Astrocyte of the spinal cord (primary cell): ENCODE measurements around the gene HOXC13.

ENCODE experiments used
- DNase-seq: peaks from one replicate; pipeline ENCODE4 v3.0.0; 2011; ENCODE audit warnings: low read depth, low spot score
- H3K4me3 ChIP-seq: 2 replicates; pipeline ENCODE4 v1.5.1; 2011; ENCODE audit warnings: low read depth, mild to moderate bottlenecking, low read length, moderate library complexity
- in situ Hi-C: cut with HindIII; loops from 2 replicates; pipeline ENCODE4 v1.10.0; 2017; ENCODE audit warnings: low sequenced_read_pairs
- TF ChIP-seq, protein P1 (sequence below): IDR thresholded peaks from 2 replicates; pipeline ENCODE4 v1.5.1; 2012; ENCODE audit warnings: low read depth, mild to moderate bottlenecking, low read length, inconsistent platforms

Gene HOXC13

DNA sequence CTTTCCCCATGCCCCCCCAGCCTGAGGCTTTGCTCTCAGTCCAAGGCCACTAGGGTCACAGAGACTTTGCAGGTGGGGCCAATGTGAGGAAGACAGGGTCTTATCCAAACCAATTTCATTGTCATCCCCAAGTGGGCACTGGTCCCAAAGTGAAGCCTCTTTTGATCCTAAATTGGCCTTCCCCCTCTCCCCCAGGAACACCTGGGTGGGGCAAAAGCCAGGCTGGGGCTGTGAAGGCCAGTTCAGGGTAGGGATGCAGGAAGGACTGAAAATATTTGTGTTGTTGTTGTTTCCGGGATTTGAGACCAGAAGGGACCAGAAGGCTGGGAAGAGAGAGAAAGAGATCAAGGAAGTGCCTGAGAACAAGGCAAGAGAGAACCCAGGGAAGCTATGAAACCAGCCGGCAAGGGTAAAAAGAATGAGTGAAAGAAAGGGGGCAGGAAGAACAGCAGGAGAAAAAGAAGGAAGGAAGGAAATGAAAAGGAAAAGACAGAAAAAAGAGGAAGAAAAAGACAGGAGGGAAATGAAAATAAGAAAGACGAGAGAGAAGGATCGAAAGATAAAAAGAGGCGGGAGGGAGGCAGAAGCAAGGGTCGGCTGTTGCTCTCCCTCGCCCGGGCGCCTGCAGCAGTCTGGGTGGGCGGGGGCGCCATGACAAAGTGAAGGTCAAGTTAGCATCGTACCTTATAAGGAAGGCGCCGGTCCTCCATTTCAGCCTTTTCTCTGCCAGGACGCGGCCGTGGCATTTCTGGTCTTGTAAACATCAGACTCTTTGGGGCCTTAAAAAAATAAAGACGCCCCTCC is 26.9 kb downstream of the HOXC13 start:
- in situ Hi-C loops = no loop called here
- no peak overlapping the region for H3K4me3 ChIP-seq

DNA sequence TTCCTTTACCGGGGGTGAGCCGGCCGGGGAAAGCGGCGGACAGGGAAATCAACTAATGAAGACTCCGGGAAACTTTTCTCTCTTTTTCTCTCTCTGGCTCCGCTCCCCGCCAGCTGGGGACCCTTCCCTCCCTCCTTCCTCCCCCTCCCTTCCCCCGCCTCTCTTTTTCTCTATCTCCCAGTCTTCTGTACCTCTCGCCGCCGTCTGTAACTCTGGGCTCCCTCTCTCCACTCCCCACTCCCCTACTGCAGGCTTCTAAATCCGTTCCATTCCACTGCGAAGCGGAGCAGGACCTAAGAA is 27.4 kb downstream of the HOXC13 start:
- no peak for DNase-seq
- in situ Hi-C loops = no loop called here
- H3K4me3 ChIP-seq = no peak overlapping the region
- TF ChIP-seq, protein P1, sequence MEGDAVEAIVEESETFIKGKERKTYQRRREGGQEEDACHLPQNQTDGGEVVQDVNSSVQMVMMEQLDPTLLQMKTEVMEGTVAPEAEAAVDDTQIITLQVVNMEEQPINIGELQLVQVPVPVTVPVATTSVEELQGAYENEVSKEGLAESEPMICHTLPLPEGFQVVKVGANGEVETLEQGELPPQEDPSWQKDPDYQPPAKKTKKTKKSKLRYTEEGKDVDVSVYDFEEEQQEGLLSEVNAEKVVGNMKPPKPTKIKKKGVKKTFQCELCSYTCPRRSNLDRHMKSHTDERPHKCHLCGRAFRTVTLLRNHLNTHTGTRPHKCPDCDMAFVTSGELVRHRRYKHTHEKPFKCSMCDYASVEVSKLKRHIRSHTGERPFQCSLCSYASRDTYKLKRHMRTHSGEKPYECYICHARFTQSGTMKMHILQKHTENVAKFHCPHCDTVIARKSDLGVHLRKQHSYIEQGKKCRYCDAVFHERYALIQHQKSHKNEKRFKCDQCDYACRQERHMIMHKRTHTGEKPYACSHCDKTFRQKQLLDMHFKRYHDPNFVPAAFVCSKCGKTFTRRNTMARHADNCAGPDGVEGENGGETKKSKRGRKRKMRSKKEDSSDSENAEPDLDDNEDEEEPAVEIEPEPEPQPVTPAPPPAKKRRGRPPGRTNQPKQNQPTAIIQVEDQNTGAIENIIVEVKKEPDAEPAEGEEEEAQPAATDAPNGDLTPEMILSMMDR = no peak

More for the DNA sequence above, 26.9 kb downstream of the HOXC13 start:
- TF ChIP-seq, protein P1 = no peak
- DNase-seq = no peak

DNA sequence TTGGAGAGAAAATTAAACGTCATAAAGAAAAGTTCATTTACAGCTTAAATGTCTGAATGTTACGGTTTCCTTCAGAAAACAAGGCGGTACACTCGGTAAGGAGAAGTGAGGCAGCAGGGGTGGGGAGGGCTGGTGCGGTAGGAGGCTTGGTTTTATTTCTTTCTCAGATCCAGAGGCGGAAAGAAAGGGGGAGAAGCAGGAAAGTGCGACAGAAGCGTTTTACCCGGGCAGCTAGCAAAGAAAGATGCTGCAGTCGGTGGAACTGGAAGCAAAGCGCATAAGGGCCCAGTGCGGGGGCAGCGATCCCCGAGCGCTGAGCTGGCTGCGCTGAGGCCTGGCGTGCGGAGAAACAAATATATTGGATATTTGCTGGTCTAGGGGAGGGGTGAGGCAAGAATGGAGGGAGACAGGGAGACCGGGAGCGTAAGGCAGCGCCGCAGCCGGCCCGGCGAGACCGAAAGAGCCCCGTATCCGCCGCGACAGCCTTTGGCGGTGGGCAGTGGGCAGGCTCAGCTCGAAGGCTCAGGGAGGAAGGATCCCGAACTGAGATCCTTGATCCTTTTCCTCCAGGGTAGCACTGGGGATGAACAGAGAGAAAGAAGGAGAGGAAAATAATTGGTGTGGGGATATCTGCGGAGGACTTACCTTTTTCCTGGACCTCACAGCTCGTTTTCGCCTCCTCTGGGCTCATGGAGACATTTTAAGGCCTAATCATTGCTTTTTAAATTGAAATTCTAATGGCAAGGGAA is 27.9 kb downstream of the HOXC13 start:
- no peak overlapping the region for H3K4me3 ChIP-seq
- in situ Hi-C loops = no loop called here
- TF ChIP-seq, protein P1 = no peak
- no peak for DNase-seq

DNA sequence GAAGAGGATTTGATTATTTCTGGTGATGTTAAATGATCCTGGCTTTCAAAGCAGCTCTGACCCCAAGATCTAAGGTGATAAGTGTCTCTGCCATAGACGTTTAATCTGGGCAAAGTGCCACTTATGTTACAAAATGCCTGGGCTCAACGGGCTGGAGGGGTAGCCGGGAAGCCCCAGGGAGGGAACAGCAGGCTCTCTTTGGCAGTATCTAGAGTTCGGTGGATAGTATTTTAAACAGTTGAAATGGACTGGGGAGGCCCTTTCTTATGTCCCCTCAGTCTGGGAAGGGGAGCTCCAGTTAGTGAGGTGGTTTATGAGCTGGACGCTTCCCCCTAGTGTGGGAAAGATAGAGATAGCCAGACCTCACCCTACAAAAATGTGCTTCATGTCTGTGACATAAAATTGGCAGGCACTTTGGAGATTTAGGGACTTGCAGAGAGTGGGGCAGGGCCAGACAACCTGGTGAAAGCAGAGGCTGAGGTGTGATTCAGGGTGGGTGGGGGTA is 28.8 kb downstream of the HOXC13 start:
- in situ Hi-C loops = no loop called here

DNA sequence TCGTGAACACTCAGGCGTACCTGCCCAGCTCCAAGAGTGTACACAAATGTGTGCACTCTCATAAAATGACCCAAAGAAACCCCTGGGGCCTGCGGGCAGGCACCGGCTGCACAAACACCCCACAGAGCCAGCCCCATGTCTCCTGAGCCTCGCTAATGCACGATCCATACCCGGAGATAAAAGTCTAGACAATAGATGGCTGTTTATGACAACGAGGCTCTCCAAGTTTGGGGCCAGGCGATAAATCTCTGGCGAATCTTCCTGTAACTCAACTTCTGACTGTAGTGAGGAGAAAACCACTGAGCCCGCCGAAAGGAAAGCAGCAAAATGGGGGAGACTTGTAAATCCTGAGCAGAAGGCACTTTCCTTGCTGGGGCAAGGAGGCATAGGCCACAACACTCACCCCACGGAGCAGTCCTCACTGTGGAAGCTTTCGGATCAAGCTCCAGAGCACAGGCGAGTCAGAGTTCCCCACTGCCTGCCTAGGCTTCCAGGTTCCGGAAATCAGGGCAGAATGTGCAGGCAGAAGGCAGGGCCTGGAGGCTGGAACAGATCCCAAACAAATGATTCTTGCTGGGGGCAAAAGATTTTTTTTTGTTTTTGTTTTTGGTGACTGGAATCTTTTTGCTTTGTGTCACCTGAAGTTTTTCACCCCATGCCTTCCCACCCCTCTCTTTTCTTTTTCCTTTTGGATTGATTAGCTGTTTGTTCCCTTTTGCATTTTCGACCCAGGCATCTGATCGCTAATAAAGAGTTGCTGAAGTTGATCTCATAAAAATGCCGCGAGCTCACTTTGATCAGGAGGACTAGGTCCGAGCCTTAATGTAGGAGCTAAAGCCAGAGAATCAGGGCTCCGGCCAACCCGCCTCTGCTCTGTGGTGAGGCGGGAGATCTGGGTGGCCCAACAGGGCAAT is 29.8 kb downstream of the HOXC13 start:
- in situ Hi-C loops = no loop called here
- no peak overlapping the region for H3K4me3 ChIP-seq

More for the DNA sequence above, 28.8 kb downstream of the HOXC13 start:
- TF ChIP-seq, protein P1 = no peak
- no peak for DNase-seq
- H3K4me3 ChIP-seq = no peak overlapping the region

More for the DNA sequence above, 29.8 kb downstream of the HOXC13 start:
- no peak for DNase-seq
- TF ChIP-seq, protein P1 = no peak
